ENCODE data around the gene DPP4. TPM values are rescaled to one million over a fixed set of nuclear protein-coding genes. Genes with fewer than 3 reads are reported as not detected.
"Not testable (repeated sequence)": the region's sequence is repeated elsewhere in the genome, so short reads cannot be mapped to it uniquely, and the experiment has no call there.

The DPP4 gene
- total RNA-seq, 1 donor from 2014 or later = 3.8 TPM

DNA sequence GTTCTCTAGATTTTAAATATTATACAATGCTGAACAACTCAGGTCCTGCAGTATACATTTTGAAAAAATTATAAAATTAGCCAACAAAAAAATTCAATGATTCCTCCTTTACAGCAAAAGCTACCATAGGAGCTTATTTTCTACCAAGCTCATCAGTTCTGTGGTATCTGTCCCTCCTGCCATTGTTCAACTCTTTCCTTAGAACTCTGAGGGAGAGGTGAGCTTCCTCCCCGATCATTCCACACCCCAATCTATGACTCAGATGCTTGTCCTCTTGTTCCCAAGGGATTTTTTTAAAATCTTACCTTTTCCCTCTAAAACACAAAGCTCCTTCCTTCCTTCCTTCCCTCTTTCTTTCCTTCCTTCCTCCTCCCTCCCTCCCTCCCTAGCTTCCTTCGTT is 13.5 kb downstream of the DPP4 start:
- no peak for DNase-seq (ENCODE audit: extremely low read depth, low read depth, low spot score)

DNA sequence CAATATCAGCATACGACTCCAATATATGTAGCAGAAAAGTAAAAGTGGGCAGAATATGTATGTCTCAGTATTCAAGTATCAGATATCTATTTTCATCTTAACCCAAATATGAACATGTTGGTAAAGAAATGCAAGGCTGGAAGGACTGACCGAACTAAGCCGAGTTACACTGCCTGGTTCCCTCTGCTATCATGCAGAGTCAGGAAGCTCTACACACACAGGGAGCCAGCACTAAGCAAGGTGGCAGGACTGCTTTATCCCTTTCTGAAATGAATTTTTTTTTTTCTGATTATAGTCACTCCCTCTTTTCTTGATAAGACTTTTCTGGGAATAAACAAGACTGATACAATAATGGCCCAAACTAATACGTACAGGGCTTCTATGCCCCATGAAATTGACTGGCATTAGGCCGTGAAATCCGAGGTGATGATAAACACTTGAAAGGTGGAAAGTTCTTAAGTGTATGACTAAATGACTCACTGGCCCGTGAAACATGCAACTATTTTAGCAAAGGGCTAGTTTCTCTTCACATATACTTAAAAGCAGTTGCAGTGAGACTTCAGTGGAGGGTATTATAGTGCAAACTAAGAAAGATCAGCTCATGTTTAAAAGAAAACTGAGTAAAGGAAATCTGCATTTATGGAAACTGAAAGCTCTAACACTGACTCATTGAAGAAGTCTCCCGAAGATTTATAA is 14.9 kb downstream of the DPP4 start:
- DNase-seq (ENCODE audit: extremely low read depth, low read depth, low spot score) = no peak

DNA sequence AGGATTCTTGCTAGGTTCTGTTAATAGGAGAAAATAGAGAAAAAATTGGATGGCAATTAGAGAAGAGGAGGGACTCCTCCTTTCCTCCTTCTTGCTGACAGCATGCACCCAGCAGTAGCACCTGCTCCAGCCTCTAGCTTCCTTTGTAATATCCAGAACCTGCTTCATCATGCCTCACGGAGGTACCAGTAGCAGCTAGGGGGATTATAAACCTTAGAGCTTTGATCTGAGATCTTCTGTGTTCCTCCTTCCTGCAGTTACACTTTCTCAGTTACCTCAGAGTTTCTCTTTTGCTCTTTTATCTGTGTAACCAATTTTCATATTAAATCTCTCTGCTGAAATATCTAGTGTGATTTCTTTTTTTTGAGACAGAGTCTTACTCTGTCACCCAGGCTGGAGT is 16.6 kb downstream of the DPP4 start:
- no peak for DNase-seq (ENCODE audit: extremely low read depth, low read depth, low spot score)

DNA sequence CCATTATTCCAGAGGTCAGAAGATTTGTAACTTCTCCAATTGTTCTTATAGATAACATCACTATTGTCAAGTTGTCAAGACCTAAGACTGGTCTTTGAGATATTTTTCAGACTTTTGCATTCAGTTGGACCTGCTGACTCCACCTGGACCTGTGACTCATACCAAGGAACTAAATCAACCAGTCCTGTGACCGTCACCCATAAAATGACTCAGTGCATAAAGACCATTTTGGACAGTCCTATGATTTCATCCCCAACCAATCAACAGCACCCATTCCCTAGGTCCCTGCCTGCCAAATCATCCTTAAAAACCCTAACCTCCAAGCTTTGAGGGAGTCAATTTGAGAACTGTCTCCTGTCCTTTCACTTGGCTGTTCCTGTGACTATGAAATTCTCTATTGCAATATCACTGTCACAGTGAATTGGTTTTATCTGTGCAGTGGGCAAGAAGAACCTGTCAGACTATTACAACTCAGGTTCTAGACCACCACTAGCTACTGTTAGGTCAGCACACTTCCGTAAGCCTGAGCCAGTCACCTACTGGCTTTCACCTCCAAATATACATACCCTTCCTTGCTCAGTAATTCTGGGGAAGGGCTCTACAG is 17.1 kb downstream of the DPP4 start:
- no peak for DNase-seq (ENCODE audit: extremely low read depth, low read depth, low spot score)

DNA sequence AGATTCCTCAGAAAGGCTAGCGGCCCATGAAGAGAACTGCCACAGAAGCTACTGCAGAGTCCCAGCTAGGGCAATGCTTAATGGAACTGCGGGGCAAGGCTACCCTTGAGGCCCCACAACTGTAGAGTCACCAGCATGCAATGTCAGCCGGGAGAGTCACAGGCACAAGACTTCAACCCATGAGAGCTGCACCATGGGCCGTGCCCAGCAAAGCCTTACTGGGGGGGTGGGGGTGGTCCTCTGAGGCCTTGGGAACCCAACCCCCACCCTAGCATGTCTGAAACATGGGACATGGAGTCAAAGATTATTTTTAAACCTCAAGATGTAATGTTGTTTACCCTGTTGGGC is 20.2 kb downstream of the DPP4 start:
- no peak for DNase-seq (ENCODE audit: extremely low read depth, low read depth, low spot score)

DNA sequence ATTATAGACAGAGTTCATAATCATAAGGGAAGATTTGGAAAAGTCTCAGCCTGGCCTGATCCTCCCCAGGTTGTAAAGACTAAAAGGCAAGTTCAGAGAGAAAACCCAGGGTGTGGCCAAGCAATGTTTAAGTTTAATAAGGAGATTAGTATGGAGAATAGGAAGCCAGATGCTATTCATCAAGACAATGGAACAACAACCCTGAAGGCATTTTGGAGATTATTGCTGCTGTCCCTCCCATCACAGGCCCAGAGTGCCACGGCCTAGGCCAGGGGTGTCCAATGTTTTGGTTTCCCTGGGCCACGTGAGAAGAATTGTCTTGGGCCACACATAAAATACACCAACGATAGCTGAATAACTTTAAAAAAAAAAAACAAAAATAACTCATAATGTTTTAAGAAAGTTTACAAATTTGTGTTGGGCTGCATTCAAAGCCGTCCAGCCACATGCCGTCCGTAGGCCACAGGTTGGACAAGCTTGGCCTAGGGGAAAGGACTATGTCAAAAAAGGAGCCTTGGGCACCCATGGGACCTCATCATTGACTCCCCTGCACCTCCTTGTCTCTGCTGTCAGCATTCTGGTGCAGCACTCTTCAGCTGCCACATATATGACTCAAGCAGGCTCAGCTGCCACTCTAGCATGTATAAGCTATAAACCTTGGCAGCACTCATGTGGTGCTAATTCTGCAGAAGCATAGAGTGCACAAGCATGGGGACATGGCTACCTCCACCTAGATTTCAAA is 20.8 kb downstream of the DPP4 start:
- DNase-seq (ENCODE audit: extremely low read depth, low read depth, low spot score) = no peak

DNA sequence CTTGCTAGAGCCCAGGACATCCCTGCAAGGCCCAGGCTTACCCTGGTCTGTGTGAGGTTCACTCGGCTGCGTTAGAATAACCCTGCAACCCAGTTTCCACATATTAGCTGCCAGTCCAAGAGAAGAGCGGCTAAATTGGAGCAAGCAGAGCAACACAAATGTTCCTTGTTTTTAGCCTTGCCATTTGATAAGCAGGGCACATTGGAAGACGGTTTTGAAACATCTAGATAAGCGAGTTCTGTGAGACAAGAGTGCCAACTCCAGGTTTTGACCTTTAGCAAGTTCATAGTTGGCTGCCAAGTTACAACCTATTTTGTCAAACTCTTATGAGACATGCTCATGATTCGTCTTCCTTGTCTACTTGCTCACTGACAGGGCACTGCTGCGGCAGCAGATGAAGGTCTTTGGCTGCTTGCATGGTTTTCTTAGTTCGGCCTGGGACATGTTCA is 23.5 kb downstream of the DPP4 start:
- no peak for DNase-seq (ENCODE audit: extremely low read depth, low read depth, low spot score)

DNA sequence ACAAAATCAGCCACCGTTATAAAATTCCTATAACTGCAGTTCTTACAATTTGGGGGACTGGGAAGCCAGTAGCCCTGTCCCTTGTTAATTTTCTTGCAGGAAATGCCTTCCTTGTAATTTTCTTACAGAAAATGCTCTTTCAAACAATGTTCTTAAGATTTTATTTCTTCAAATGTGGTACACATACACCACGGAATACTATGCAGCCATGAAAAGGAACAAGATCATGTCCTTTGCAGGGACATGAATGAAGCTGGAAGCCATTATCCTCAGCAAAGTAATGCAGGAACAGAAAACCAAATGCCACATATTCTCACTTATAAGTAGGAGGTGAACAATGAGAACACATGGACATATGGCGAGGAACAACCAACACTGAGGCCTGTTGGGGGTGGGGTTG is 24.9 kb downstream of the DPP4 start:
- DNase-seq (ENCODE audit: extremely low read depth, low read depth, low spot score) = not testable (repeated sequence)

DNA sequence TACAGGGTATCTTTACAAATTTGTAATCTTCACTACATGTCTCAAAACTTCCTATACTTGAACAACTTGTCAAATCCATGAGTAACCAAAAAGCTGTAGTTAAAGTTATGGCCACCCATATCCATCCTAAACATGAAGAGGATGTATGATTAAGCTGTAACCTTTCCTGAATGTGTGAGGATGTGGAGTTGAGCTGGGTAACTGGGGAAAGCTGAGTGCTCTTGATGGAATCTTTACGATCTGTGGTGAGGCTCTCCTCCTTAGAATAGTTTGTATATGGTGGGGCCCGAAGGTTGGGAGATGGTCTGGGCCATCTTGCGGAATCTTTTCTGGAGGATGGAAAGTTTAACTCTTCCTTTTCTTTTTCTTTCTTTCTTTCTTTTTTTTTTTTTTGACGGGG is 29.4 kb downstream of the DPP4 start:
- DNase-seq (ENCODE audit: extremely low read depth, low read depth, low spot score) = no peak

DNA sequence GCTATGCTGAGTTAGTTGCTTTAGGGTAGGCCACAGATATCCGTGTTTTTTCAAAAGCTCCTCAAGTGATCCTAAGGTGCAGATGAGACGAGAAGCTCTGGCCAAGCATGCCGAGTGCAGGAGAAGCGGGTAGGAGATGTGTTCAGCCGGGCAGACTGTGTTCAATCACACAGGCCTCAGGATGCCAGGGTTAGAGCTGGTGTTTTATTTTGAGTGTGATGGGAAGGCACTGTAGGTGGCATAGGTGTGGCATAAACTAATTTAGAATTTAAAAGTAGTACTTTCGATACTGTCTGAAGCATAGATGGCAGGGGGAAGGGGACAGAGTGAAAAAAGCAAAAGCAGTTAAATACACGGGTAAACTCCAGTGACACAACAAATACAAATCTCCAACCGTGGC is 30.9 kb downstream of the DPP4 start:
- no peak for DNase-seq (ENCODE audit: extremely low read depth, low read depth, low spot score)

DNA sequence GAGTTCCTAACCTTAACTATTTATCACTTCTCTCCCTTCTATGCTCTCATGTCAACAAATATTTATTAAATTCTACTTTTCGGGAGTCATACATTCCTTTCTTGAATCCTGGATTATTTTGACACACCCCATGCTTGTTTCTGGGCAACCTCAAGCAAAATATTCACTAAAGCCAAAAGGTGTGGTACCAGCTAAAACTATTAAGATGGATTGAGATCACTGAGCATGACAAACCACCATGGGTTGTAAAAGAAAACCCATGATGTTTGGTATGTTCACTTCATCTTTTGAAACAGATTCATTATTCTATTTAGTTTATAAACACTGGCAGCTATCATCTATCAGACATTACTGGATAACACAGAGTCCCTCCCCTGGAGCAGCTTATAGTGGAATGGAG is 32.5 kb downstream of the DPP4 start:
- DNase-seq (ENCODE audit: extremely low read depth, low read depth, low spot score) = no peak

DNA sequence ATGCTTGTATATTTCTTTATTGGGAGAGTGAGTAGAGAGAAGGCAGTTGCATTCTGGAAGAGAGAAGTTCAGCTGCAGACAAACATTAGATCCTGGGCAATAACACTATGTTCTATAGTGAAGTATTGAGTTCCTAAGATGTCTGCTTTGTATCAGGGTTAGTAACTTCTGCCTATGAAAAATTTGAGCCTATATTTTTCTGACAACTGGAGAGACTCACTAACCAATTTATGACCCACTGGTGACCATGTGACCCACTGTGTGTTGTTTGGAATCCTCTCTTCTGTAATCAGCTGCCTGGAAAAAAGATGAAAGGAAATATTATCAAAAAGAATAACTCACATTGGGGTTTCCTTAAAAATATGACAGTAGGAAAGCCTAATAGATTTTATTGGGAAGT is 35.3 kb downstream of the DPP4 start:
- DNase-seq (ENCODE audit: extremely low read depth, low read depth, low spot score) = no peak

DNA sequence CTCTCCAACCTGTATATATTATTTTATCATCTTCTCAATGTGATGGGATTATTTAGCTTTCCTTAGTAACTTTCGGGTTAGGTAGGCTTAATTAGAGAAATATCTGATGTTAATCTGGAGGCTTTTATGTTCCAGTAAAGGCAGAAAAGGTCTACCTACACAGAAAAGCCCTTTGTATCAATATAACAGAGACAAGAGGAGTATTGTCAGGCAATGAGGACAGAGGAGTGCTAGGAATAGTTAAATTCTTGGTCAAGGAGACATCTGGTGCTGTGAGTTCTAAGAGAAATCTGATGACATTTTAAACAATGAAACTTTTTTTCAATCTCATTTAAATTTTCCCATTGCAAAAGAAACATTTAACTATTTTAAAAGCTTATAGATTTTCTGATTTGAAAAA is 36.1 kb downstream of the DPP4 start:
- DNase-seq (ENCODE audit: extremely low read depth, low read depth, low spot score) = no peak

DNA sequence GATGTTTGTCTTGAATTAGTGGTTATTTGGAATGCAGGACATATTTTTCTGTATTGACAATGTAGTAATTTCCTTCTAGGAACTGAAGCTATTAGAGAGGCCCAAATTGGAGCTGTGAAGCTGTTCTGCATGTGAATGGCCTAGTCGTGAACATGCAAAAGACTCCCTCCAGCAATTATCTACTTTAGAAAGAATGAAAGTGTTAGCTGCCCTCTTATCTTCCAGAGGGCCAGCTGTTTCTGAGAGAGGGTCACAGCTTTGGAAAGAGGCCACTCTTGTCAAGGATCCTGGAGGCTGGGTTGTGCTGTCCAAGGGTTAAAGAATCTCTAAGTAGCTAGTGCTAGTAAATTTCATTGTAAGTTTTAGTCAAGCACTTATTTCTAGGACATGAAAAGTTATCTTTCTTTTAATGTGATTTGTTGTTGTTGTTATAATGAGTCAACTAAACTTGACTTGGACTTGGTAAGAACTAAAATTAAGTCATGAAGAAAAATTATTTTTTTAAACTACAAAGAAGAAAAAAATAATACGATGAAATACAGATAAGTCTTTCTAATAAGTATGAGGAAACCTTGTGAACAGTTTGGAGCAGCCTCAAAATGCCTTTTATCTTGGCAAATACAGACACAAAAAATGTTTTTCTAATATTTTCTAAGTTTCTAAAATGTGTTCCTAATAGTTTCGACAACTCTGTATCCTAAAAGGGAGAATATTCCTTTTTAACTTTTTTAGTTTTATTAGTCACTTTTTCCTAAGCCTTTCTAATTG is 36.8 kb downstream of the DPP4 start:
- DNase-seq (ENCODE audit: extremely low read depth, low read depth, low spot score) = no peak

DNA sequence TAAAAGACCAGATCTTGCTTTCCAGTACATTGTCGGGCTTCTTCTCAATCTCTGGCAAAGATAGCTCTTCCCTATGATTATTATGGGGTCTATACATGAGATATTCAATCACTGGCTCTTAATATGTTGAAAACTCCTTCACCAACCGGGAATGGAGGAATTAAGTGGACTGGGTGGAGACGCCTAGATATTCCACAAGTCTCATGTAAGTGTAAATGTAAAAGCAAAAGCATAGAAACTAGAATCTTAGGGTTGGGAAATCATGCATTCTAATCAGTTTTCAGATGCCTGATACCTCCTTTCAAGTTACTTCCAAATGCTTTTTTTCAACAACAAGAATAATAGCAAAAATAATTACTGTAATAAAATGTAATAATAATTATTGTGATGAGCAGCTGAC is 38.0 kb downstream of the DPP4 start:
- no peak for DNase-seq (ENCODE audit: extremely low read depth, low read depth, low spot score)

DNA sequence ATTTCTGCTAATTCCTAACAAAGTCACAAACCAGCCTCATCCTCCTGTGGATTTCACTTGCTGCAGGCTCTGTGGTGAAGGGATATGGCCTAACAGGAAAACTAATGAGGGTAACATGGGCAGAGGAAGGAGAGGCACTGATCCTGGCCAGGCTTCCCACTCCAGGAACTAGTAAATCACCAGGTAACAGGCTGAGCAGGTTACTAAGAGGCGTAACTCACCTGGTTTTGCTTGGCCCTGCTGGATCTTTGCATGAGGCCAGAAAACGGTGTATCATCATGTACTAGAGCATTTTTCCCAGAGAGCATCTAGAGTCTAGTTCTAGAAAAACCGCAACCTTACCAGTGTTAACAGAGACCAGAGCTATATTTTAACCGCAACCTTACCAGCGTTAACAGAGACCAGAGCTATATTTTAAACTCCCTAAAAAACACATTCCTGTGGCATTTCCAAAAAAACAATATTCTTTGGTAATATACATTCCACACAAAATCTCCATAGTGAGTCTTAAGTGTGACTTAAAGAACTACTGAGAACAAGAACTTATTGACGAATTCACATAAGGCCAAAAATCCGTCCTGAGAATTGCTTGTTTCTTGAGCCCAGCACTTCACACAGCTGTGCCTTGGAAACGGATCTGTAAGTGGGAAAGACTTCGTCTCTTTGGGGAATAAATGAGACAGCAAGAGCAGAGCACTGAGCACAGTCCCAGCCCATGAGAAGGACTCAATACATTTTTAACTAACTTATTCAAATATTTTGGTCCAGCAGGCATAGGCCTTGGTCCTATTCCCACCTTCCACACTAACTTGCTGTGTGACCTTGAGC is 43.4 kb downstream of the DPP4 start:
- DNase-seq (ENCODE audit: extremely low read depth, low read depth, low spot score) = no peak

DNA sequence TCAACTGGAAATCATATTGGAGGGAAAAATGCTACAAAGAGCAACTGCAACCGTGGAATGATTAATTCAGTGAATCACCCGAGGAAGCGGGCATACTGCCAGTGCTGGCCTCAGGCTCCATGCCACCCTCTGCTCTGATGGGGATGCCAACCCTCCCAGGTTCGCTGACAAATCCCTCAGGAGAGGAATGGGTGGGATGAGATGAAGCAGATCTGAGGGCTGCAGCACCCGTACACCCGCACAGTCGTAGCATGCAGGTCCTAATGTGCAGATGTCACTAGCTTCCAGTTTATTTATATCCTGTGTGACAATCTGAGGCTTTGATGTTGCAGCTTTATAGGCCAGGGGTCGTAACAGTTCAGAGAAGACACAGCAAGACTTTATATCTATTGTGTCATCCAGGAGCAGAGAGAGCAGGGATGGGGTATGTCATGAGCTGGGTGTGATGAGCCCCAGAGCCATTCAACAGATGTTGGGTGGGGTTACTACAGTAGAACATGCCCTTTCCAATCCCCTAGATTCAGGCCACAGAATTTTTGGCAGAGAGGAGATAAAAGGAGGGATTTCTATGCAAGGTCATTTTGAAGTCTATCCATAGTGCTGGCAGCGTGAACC is 44.6 kb downstream of the DPP4 start:
- no peak for DNase-seq (ENCODE audit: extremely low read depth, low read depth, low spot score)

DNA sequence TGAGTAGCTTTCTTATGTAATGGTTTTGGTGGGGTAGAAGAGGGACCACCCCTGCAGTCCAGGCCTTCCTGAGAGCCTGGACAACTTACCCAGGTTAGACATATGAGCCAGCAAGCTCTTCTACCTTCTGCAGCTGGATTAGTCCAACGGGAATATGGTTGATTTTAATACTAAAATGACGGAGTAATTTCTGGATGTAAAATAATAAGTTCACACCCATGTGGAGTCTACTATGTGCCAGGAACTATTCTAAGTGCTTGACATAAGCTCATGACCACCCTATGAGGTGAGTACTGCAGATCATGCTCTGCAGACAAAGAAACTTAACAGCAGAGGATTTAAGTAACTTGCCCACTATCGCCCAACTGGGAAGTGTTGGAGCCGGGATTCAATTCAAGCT is 45.5 kb downstream of the DPP4 start:
- no peak for DNase-seq (ENCODE audit: extremely low read depth, low read depth, low spot score)

DNA sequence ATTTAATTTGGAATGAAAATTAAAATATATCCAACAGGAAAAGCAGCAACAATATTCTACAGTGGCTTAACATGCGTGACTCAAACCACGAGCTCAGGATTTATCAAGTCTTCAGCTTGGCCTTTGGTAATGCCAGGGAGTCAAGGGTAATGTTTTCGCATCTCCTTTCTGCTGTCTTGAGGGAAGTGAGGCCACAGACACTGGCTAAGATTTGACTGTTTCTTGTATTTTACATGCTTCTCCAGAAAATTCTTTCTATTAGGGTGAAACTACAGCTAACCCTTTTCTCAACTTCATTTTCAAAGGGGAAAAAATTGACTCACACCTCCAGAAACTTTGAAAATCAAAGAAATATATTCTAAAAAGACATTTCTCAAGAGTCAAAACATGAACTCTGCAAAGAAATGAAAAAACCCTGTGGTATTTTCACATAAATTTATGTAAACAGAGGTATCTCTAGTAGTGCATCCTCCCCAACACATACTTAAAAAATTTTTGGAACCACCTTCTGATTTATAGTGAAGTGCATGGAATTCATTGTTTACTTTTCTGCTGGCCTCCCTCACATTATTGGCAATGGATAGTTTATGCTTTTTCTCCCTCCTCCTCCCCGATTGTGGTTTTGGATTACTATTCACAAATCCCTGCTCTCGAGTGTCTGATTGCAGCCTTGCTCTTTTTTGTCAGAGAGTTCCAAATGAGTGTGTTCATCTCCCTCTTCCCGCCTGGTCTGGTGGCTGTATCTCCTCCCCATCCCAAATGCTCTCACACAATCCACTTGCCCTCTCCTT is 48.7 kb downstream of the DPP4 start:
- no peak for DNase-seq (ENCODE audit: extremely low read depth, low read depth, low spot score)
